ENCODE data around the gene ADCY9.
A peak's percentile ranks its signal among the peaks of the same experiment; 100 is the strongest.
"Not testable (repeated sequence)": the region's sequence is repeated elsewhere in the genome, so short reads cannot be mapped to it uniquely, and the experiment has no call there.

ADCY9 gene

DNA sequence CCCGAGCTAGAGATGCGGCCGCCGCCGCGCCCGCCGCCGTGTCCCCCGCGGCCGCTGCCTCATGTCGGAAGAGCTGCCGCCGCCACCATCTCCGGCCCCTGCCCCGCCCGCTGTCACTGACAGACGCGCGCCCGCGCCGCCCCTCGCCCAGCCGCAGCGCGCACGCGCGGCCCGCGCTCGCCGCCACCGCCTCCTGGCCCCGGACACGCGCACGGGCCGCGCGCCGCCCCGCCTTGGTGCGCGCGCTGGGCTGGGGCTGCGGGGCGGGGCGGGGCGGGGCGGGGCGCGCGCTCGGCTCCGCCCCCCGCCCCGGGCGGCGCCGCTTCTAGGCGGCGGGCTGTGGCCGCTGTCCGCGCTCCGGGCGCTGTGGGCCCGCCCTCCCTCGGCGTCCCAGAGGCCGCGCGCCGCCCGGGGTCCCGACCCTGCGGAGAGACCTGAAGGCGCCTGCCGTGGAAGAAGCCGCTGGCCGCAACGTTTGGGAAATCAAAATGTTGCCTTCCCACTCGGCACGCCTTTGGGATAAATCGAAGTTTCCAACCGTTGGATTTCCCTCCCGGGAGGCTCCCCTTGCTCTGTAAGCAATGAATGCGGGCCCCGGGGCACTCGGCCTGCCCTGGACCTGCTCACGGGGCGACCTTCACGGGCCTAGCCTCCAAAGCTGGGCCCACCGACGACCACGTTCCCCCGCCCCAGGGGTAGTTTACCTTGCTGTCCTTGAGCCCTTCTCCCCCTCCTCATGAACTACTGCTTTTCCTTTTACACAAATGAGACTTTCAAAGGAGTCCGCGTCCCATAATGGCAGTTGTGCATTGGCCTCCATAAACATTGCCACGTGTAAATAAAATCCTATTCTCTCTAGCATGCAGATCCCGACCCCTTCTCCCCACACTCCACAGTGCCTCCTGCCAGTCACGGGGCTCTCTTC is at the start of gene ADCY9:
TSS of gene ADCY9 (minus strand) at position 118 of the 925 bp plus-strand sequence. CDS start 1,000 bp downstream, outside the sequence.
- DNase-seq: peak; percentile 64
- in situ Hi-C loops (cut with MboI; ENCODE audit: low pct_unique_long_range_greater_than_20kb, low sequenced_read_pairs): no loop called here

DNA sequence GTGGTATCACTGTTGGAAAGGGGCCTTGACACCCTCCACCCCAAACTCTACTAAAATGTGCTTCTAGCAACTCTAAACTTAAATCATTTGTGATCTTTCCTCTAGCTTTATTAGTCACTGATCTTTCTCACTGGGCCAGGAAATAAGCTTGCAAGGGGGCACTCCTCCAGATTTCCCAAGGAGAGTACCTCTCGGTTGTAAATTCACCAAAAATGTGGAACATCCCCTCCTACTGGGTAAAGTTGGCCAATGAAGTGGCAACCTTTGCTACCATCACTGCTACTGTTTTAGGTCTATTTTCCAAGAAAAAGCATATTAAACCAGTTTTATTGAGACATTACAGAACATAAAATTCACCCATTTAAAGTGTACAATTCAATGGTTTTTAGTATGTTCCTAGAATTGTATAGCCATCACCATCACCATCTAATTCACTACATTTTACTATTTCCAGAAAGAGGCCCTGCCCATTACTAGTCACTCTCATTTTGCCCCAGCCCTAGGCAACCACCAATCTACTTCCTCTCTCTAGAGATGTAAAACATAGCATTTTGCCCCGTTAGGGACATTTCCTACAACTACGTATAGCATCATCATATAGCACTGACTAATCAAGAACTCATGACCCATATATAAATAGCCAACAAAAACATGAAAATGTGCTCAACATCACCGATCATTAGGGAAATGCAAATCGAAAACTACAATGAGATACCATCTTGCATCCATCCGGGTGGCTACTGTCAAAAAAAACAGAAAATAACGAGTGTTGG is 44.6 kb upstream of the ADCY9 start:
- in situ Hi-C loops (cut with MboI; ENCODE audit: low pct_unique_long_range_greater_than_20kb, low sequenced_read_pairs): no loop called here
- DNase-seq: no peak

DNA sequence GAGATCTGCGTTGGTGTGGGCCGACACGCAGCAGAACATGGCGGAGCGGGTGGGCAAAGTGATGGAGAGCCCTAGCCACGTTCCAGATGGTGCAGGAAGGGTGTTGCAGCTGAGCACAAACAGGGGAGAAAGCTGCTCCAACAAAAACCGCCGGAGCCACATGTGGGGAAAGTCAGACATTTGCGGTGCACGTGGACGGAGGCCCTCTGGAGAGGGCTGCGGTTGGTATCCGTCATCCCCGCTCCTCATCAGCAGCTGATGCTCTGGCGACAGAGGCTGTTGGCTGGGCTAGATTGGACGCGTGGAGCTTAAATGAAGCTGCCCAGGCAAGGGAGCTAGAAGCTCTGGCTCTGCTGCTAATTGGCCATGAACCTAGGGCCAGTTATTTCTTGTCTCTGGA is 43.5 kb upstream of the ADCY9 start:
- in situ Hi-C loops (cut with MboI; ENCODE audit: low pct_unique_long_range_greater_than_20kb, low sequenced_read_pairs): no loop called here

GRCh38 chr16:4158143-4159093 is 42.2 kb upstream of the ADCY9 start:
- in situ Hi-C loops (cut with MboI; ENCODE audit: low pct_unique_long_range_greater_than_20kb, low sequenced_read_pairs): no loop called here
- DNase-seq: no peak

More for the DNA sequence above, 43.5 kb upstream of the ADCY9 start:
- DNase-seq: no peak

DNA sequence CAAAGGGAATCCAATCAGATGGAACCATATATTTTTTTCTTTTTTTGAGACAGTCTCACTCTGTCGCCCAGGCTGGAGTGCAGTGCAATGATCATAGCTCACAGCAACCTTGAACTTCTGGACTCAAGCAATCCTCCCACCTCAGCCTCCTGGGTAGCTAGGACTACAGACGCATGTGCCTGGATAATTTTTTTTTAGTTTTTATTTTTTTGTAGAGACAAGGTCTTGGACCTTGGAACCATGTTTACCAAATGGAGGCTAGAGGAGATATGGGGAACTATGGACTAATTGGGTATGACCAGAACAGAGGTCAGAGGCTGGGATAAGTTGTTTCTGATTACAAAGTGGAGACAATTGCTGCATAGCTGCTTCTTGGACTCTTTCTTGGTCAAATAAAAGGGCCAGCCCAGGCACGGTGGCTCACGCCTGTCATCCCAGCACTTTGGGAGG is 41.2 kb upstream of the ADCY9 start:
- no peak for DNase-seq
- in situ Hi-C loops (cut with MboI; ENCODE audit: low pct_unique_long_range_greater_than_20kb, low sequenced_read_pairs): no loop called here

- in situ Hi-C loops (cut with MboI; ENCODE audit: low pct_unique_long_range_greater_than_20kb, low sequenced_read_pairs); DNase-seq: not testable (repeated sequence)
Measured at GRCh38 chr16:4156503-4156902, 40.3 kb upstream of the ADCY9 start.

- in situ Hi-C loops (cut with MboI; ENCODE audit: low pct_unique_long_range_greater_than_20kb, low sequenced_read_pairs); DNase-seq: not testable (repeated sequence)
Measured at GRCh38 chr16:4153364-4153763, 37.1 kb upstream of the ADCY9 start.

- no peak for DNase-seq
- in situ Hi-C loops (cut with MboI; ENCODE audit: low pct_unique_long_range_greater_than_20kb, low sequenced_read_pairs): no loop called here
Measured at GRCh38 chr16:4152267-4152666, 36.0 kb upstream of the ADCY9 start.

DNA sequence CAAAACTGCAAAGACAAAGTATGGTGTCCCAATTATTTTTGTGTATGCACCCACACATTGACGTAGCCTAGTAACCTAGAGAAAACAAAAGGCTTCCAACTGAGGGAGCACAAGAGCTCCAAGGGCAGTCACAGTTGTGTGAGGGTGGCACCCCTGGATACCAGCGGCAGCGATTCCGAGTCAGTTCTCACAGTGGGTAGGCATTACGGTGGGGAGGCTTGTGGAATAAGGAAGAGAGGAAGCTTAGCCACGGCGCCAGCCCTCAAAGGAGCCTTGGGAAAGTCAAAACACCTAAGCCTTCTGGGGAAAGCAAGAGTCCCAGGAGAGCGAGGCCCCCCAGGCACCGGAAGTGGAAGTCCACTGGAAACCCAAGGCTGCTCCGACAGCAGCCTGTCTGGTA is 31.0 kb upstream of the ADCY9 start:
- in situ Hi-C loops (cut with MboI; ENCODE audit: low pct_unique_long_range_greater_than_20kb, low sequenced_read_pairs): no loop called here
- DNase-seq: no peak

DNA sequence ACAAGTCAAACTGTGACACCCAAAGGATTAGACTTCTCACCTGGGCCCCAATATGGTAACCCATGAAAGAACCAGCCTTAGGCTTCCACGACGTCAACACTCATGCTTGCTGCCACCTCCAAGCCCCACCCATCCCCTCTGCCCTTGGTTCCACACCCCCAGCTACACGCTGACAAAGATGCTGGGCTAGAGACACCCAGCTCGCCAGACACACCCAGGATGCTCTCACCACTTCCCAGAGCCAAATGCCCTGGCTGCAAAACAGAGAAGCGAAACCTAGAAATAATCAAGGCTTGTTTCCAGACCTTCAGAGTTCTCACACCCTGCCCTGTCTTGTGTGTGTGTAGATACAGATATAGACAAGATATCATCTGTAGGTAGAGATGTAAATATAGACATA is 26.0 kb upstream of the ADCY9 start:
- in situ Hi-C loops (cut with MboI; ENCODE audit: low pct_unique_long_range_greater_than_20kb, low sequenced_read_pairs): no loop called here
- DNase-seq: no peak

DNA sequence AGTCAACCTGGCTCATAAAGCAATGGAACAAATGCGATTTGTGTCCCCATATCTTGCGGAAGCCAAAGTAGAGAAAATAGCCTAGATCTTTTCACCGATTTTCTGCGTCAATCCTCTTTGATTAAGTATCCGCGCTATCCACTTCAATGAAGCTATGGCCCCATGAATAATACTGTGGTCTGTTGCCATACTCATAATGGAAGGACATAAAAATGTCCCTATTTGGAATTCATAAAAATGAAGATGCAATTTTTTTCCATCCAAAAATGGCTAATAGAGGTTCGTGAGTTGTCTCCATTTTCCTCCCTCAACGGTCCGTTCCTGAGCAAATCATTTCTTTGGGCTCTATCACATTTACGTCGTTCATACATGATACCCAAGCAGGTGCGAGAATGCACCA is 25.4 kb upstream of the ADCY9 start:
- no peak for DNase-seq
- in situ Hi-C loops (cut with MboI; ENCODE audit: low pct_unique_long_range_greater_than_20kb, low sequenced_read_pairs): no loop called here

GRCh38 chr16:4140652-4141051 is 24.4 kb upstream of the ADCY9 start:
- in situ Hi-C loops (cut with MboI; ENCODE audit: low pct_unique_long_range_greater_than_20kb, low sequenced_read_pairs): no loop called here
- DNase-seq: peak; percentile 69

DNA sequence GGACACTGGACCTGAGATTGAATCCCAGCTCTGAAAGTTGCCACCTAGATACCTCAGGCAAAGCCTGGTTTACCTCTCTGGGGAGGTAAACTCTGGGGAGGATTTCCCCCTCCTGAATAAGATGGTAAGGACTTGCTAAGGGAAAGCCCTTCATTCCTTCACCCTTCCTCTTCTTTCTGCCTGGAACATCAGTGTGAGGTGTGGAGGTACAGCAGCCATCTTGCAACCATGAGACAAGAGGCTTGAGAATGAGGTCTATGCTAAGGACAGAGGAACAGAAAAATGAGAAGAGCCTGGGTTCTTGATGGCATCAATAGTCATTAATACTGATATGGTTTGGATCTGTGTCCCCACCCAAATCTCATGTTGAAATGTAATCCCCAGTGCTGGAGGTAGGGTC is 23.7 kb upstream of the ADCY9 start:
- no peak for DNase-seq
- in situ Hi-C loops (cut with MboI; ENCODE audit: low pct_unique_long_range_greater_than_20kb, low sequenced_read_pairs): no loop called here

GRCh38 chr16:4138713-4139112 is 22.5 kb upstream of the ADCY9 start:
- no peak for DNase-seq
- in situ Hi-C loops (cut with MboI; ENCODE audit: low pct_unique_long_range_greater_than_20kb, low sequenced_read_pairs): no loop called here

DNA sequence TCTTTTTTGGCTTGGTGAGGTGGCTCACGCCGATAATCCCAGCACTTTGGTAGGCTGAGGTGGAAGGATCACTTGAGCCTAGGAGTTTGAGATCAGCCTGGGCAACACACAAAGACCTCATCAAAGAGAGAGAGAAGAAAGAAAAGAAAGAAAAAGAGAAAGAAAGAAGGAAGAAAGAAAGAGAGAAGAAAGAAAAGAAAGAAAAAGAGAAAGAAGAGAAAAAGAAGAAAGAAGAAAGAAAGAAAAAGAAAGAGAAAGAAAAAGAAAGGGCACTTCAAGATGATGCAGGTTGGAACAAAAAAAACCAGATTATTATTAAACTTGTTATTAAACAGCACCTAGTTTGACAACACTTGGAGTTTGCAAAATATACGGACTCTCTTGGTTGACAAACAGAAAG is 21.2 kb upstream of the ADCY9 start:
- in situ Hi-C loops (cut with MboI; ENCODE audit: low pct_unique_long_range_greater_than_20kb, low sequenced_read_pairs): no loop called here

DNA sequence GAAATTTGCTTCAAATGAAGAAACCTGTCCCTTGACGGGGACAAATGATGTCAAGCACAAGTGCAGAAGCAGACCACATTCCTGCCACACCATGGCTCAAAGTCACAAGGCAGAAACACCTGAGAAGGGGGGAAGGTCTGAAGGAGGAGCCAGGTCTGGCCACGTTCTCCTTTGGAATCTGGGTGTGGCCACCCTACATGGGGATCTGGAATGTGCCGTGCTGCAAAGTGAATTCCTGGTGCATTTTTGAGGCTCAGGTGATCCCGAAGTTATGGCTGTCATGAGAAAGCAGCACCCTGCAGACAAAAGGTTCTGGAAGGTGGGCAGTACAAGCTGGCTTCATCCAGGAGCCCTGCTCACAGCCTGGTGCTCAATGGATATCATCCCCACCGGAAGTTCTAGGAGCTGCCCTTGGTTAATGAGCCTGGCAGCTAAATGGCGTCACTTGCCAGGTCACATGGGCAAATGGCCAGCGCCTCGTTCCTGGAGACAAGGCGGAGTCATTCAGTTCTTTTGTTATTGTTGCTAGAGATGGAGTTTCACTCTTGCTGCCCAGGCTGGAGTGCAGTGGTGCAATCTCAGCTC is 20.1 kb upstream of the ADCY9 start:
- no peak for DNase-seq
- in situ Hi-C loops (cut with MboI; ENCODE audit: low pct_unique_long_range_greater_than_20kb, low sequenced_read_pairs): no loop called here

More for the DNA sequence above, 21.2 kb upstream of the ADCY9 start:
- no peak for DNase-seq

- no peak for DNase-seq
- in situ Hi-C loops (cut with MboI; ENCODE audit: low pct_unique_long_range_greater_than_20kb, low sequenced_read_pairs): no loop called here
Measured at GRCh38 chr16:4135537-4135936, 19.3 kb upstream of the ADCY9 start.

- DNase-seq: no peak
- in situ Hi-C loops (cut with MboI; ENCODE audit: low pct_unique_long_range_greater_than_20kb, low sequenced_read_pairs): no loop called here
Measured at GRCh38 chr16:4133897-4134372, 17.7 kb upstream of the ADCY9 start.

GRCh38 chr16:4131621-4132020 is 15.4 kb upstream of the ADCY9 start:
- in situ Hi-C loops (cut with MboI; ENCODE audit: low pct_unique_long_range_greater_than_20kb, low sequenced_read_pairs): no loop called here
- DNase-seq: no peak
